NCI-H2196 treated with DMSO at 0.1 percent for 48 hours (cell line): ENCODE measurements around the gene INVS.
"Not testable (repeated sequence)": the region's sequence is repeated elsewhere in the genome, so short reads cannot be mapped to it uniquely, and the experiment has no call there.

ENCODE experiments used
- DNase-seq: peaks from one replicate; lab custom pipeline; 2025; ENCODE audit not compliant: unreplicated experiment; lab: John Stamatoyannopoulos, UW

The INVS gene

DNA sequence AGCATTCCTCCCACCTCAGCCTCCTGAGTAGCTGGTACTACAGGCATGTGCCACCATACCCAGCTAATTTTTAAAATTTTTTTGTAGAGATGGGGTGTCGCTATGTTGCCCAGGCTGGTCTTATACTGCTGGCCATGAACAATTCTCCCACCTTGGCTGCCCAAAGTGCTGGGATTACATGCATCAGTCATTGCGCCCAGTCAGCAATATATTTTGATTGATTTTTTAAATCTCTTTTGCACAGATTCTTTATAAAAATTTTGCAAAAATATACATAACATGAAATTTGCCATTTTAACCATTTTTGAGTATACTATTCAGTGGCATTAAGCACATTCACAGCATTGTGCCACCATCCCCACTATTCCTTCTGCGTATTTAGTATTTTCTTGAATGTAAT lies 94.0 kb downstream of the INVS start:
- DNase-seq: no peak

DNA sequence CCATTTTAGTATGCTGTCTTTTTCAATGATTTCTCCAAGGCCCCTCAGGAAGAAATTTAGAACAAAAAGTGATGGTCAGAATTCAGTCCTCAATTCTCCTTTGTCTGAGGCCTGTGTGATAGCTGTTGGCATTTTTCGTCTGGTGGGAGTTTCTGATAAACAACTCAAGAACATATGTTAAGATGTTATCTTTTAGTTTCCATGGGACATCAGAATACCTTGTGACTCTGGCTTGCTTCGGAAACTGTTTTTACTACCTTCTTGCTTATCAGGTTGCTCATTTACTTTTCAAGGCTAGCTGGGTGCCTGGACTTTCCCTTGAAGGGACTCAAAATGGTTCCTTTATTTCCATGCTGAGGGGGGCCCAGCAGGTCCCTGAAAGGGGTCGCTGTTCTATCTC lies 97.2 kb downstream of the INVS start:
- DNase-seq: no peak

DNA sequence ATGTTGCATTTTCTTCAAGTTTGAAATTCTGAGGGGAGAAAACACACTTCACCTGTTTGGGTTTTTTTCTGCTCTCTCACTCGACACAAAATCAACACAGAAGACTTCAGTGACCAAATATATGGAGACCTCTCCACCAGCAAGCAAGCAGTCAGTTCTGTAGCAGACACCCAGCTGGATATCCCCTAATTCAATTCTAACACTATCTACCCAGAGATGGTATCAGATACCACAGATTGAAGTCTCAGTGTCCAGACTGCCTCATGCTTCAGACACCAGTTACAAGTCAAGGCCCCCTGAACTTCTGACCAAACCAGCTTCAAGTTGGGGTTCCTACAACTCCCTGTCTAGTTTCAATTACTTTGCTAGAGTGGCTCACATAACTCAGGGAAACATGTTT lies 97.8 kb downstream of the INVS start:
- DNase-seq: no peak

DNA sequence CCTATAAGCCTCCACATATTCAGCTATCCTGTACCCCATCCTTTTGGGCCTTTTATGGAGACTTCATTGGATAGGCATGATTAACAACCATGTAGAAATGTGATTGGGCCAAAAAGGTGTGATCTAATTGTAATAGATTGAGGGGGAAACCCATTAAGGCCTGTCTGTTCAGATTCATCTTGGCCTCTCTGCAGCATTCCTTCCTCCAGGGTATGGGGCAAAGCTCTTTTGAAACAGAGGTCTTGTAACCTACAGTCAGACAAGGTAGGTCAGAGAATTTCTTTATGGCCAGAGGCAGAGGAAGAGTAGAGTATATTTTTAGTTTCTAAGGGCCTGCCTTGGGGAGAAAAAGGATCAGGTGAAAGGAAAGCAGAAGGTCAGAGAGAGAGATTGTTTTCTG lies 98.5 kb downstream of the INVS start:
- DNase-seq: no peak

DNA sequence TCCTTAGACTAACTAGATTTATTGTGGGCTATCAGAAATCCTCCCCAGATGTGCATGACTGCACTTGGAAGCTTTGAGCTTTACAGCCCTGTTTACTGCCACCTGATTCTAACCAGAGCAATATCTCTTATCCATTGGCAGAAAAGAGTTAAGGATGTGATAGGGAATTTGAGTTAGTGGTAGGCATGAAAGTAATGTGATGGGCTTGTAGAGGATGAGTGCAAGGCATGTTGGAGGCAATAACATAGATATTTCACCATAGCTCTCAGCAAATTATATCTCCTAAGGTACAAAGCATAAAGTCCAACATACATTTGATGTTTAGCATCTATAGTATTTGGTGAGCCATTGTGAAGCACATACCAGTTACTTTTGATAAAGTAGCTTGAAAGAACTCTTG lies 103.8 kb downstream of the INVS start:
- no peak for DNase-seq

DNA sequence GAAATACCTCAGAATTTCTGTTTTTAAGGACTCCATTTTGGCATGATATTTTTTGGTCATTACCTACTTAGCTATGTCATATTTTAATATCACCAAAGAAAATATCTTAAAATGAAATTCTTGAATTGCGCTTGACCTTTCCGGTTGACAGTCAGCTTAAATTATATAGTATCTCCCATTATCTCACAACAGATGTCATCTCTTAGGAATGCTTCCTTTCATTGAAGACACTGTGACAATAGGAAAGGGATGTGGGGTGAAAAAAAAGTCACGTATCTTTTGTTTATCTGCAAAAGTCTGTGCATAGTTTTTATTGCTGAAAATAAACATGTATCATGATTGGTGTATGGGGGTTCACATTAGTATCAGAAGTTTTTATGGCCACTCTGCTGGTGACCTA lies 105.8 kb downstream of the INVS start:
- no peak for DNase-seq

DNA sequence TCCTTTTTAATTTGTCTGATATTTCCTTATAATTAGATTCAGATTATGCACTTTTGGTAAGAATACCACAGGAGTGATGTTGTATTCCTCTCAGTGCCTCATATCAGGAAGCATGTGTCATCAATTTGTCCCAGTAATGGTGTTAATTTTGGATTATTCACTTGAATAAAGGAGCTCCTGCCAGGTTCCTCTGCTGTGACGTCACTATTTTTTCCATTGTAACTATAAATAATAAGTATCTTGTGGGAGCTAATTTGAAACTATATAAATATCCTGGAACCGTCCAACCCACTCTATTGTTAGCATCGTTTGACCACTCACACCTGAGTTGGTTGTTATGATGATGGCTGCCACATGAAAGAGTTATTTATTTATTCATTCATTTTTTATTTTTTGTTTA lies 107.9 kb downstream of the INVS start:
- DNase-seq: no peak

DNA sequence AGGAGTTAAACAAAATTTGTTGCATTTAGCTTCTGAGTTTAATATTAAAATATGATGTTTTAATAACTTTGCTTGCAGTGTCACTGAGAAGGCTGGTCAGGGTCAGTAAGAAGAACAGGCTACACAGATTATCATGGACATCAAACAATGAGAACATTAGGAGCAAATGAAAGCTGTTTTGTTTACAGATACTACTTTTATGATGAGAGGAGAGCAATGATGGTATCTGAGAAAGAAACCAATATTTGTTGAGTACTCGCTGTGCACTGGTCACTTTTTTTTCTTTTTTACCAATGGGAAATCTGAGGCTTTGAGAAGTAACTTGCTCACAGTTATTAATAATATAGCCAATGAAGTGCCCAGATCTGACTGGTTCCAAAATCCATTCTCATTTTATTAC lies 109.6 kb downstream of the INVS start:
- DNase-seq: no peak

DNA sequence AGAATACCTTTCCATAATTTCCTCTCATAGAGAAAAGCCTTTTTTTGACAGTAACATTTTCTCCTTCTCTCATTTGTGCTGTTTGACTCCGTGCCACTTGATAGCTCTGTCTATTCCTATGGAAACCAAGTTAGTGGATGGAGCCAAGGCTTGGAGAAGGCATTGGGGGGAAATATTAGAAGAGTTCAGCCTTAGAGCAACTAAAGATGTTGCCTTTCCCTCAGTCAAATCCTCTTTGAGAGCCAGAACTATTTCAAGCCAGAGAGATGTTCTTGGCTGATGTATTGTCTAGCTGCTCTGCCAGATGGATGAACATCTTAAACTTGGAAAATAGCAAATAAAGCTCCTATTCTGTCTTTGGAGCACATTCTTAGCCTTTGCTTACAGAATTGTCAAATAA lies 112.4 kb downstream of the INVS start:
- DNase-seq: no peak

DNA sequence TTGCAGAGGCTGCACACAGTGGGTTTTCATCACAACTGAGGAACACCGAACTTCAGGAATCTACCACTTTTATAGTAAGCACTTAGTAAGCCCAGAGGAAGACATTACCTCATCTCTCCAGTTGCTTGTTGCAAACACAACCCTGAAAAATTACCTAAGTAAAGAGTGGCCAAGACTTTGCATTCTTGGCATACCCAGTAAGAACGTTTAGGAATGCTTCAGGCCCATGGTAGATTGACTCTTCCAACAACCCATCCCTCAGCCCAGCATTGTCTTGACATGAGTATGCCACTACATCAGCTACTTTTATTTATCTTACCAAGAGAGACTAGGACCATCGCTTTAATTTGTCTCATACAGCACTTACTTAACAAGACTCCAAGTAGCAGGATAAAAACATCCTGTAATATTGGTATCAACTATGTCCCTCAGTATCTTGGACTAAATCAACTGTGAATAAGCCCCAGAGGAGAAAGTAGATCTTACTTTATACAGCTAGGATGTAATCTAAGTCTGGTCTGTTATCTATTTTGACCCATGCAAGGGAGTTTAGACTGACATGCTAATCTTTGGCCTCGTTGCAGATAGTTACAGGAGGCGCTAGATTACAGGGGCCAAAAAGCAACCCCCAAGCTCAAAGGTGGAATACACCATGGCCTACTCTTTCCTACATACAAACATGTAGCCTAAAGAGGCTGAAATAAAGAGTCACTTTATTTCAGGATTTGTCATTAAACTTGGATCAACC lies 114.9 kb downstream of the INVS start:
- DNase-seq: no peak

DNA sequence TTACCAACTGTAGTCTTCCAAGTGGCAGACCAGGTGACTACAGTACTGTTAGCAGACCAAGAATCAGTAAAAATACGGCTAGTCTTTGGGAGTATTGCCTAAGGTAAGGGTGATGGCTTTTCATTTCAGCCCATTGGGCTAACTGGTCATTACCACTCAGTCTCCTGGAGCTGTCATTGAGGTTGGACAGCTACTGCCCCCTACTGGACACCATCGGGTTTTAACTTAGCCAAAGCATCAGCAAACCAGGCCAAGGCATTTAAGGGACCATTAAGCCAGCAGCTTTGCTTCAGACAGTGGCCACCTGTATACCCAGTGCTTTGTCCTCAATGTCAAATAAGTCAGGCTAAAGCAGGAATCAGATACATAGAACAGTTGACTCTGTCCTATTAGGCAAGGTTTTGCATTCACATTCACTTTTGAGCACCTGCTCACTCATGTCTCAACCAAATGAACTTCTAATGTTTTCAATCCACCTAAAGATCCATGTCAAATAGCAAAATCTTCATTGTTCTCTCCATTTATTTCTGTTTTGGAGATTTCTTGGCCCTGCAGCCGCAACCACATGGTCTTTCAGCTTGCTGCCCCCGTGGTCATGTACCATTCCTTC lies 117.2 kb downstream of the INVS start:
- no peak for DNase-seq

DNA sequence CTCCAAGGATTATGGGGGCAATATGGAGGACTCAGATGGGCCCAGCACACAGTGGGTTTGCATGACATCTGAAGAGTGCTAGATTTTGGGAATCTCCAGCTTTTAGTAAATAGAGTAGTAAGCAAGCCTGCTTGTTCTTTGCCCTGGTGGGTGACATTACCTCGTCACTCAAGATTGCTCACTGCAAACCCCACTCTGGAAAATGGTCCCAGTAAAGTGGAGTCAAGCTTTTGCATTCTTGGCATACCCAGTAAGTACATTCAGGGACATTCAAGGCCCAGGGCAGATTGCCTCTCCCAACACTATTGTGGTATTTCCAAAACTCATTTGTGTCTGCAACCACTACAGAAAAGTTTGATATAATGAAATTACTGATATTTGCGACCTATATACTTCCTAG lies 118.5 kb downstream of the INVS start:
- no peak for DNase-seq

DNA sequence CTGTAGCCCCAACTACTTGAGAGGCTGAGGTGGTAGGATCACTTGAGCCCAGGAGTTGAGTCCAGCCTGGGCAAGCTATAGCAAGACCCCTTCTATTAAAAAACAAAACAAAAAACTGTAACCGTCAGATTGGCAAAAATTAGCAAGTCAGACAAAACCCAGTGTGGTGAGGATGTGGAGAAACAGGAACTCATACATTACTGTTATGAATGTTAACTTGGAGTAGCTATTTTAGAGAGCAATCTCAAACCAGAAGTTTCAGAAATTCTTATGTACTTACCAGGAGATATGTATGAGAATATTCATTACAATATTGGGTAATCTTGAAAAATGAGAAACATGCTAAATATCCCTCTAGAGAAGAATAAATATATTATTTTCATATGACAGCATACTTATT lies 120.3 kb downstream of the INVS start:
- no peak for DNase-seq

DNA sequence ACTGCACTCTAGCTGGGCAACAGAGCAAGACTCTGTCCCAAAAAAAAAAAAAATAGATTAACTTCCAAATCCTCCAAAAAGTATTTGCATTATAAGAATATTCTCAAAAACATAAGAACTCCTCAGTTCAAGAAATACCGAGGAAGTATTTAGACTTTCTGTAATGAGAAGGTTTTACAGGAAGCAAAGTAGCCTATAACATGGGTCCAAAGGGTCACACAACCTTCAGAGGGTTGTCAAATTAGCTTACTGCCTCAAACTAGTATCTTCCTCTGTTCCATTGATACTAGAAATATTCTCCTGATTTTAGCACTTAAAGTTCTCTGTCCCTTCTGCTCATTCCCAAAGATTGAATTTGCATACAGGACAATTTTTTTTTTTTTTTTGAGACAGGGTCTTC lies 121.9 kb downstream of the INVS start:
- no peak for DNase-seq

DNA sequence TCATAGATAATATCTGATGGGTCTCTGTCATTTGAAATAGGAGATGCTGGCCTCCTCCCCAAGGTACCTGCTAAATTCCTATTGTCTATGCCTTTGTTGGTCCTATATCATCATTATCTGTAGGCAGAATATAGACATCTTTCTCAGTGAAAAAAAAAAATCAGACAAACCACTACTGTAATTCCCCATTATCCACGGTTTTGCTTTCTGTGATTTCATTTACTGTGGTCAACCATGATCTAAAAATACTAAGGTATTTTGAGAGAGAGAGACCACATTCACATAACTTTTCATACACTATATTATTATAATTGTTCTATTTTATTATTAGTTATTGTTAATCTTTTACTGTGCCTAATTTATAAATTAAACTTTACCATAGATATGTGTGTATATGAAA lies 122.5 kb downstream of the INVS start:
- DNase-seq: no peak

DNA sequence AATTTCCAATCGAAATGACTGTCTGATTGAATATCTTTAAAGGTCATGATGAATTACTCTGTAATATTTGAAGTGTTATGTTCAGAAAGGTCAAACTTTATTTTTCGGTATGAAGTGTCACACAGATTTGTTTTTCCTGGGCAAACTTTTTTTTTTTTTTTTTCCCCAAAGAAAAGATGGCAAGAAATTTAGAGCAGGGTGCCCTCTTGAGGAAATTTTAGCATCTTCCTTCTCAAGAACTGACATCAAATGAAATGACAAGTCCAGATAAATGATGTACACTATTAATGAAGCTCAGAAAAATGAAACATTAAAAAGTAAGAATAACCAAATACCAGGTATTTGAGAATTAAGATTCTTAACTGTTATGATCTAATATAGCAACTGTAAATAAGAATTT lies 123.6 kb downstream of the INVS start:
- no peak for DNase-seq

DNA sequence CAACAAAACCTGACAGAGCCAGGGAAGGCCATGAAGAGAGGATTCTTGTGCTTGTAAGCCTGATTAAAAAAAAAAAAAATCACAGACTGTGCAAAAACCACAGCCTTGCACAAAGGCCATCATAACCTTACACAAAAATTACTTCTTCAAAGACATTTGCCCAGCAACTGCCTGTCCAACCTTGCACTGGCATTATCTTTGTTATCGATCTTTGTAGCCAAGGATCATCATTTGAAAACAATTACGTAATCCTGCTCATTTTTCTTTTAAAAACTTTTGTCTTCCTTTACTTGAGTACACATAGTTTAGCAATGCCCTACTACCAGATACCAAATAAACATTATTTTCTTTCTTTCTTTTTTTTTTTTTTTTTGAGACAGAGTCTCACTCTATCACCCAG lies 128.6 kb downstream of the INVS start:
- DNase-seq: no peak

DNA sequence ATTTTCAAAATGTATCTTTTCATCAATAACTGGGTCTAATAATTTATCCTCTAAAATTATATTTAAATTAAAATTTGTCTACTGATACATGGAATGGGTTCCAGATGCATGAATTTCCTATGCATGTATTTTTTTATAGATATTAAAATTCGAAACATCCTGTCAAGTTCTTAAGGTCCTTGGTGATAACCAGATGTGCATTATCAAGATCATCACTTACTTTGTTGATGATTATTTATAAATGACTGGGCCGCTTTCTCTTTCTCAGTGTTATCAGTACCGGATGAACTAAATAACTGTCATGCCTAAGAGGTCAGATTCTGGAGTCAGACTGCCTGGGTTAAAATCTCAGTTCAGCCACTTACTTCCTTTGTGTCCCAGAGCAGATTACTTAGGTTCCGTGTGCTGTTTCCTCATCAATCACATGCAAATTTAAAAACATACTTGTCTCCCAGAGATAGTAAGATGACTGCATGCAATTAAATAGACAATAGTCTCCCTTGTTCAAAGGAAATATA lies 129.4 kb downstream of the INVS start:
- DNase-seq: no peak

DNA sequence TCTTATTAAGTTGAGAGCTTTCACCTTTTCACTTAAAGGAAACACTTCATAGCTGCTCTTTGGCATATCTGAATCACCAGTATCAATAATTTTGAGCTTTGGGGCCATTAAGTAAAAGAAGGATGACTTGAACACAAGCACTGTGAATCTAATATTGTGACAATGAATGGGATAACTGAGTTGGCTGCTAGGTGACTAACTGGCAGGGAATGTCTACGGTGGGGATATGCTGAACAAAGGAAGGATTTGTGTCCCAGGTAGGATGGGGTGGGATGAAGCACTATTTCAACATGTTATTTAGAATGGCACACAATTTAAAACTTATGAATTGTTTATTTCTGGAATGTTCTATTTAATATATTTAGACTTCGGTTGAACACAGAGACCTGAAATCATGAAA lies 130.1 kb downstream of the INVS start:
- no peak for DNase-seq

DNA sequence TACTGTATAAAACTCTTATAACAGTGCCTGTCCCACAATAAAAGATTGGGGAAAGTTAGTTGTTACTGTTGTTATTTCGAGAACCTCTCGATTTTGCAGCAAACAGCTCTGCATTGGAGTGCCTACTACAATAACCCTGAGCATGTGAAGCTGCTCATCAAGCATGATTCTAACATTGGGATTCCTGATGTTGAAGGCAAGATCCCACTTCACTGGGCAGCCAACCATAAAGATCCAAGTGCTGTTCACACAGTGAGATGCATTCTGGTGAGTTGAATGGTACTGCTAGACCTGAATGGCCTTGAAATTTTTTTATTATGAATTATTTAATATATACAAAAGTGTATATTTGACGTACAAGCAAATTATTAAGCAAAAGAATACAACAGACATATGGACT lies 130.5 kb downstream of the INVS start:
- DNase-seq: no peak

DNA sequence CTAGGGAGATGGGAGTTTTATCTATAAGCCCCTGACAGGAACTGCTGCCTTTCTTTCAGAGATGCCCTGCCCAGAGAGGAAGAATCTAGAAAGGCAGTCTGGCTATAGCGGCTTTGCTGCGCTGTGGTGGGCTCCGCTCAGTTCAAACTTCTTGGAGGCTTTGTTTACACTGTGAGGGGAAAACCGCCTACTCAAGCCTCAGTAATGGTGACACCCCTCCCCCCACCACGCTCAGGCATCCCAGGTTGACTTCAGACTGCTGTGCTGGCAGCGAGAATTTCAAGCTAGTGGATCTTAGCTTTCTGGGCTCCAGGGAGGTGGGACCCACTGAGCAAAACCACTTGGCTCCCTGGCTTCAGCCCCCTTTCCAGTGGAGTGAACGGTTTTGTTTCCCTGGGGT lies 137.9 kb downstream of the INVS start:
- not testable (repeated sequence) for DNase-seq

DNA sequence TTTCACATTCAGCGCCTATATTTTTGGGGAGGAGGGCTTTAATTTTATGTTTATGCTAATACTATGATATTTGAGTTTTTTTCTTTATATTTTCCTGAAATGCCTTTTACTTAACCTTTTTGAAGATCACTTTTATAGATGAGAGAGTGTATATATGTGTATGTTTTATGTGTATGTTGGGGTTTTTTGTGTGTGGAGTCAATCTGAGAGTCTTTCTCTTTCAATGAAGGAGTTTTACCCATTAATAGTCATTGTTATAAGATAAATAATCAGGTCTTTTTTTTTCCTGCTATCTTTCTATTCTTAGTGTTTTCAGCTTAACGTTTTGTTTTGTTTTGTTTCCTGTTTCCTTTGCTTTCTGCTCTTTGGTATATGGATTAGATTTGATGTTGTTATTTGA lies 141.5 kb downstream of the INVS start:
- no peak for DNase-seq

DNA sequence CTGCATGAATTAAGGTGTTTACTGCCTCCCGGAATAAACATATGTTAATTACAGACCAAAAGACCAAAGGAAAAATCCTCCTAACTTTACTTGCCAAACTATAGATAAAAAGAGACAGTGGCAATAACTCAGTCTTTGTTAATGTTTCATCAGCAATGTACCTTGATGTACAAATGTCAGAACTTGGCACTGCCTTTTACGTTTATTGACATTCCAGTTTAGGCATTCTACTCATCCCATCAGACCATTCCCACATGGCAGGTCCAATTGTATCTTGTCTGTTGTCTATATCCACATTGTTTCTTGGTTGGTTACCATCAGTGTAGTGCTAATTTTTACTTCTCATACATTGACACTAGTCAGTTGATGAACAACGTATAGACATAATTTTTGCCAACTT lies 168.2 kb downstream of the INVS start:
- DNase-seq: no peak
